ENCODE measurements around the gene OMA1. TPM values are rescaled to one million over a fixed set of nuclear protein-coding genes. Genes with fewer than 3 reads are reported as not detected.

OMA1 gene
- total RNA-seq, 2 donors from 2014 or later: 27.0 to 27.3 TPM

DNA sequence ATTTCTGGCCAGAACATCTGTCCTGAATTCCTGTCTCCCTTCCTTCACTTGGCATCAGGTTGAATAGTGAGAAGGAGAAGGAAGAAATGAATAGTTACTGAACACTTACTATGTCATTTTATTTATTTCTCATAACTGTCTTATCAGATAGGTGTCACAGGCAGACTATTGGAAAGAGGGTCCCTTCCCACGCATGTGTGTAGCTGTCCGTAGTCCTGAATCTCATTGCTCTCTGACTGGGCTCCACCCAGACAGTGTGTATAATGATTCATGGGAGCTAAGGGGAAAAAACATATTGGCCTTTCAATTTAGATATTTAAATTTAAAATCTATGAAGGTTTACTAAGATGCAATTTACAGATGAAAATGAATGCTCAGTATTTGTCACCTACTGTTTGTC, 86.1 kb downstream of the OMA1 start:
- H3K4me3 ChIP-seq: no peak overlapping the region
- no peak for DNase-seq (ENCODE audit: low spot score)
- TF ChIP-seq, protein P1, sequence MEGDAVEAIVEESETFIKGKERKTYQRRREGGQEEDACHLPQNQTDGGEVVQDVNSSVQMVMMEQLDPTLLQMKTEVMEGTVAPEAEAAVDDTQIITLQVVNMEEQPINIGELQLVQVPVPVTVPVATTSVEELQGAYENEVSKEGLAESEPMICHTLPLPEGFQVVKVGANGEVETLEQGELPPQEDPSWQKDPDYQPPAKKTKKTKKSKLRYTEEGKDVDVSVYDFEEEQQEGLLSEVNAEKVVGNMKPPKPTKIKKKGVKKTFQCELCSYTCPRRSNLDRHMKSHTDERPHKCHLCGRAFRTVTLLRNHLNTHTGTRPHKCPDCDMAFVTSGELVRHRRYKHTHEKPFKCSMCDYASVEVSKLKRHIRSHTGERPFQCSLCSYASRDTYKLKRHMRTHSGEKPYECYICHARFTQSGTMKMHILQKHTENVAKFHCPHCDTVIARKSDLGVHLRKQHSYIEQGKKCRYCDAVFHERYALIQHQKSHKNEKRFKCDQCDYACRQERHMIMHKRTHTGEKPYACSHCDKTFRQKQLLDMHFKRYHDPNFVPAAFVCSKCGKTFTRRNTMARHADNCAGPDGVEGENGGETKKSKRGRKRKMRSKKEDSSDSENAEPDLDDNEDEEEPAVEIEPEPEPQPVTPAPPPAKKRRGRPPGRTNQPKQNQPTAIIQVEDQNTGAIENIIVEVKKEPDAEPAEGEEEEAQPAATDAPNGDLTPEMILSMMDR (IDR thresholded peaks at IDR 0.05): no peak
- no peaks in the 10 kb centered on the region for H3K27me3 ChIP-seq
- H3K9me3 ChIP-seq: no peaks in the 10 kb centered on the region
- no peaks in the 10 kb centered on the region for H3K36me3 ChIP-seq
- no peaks in the 10 kb centered on the region for H3K4me1 ChIP-seq
- no peak overlapping the region for H3K27ac ChIP-seq

DNA sequence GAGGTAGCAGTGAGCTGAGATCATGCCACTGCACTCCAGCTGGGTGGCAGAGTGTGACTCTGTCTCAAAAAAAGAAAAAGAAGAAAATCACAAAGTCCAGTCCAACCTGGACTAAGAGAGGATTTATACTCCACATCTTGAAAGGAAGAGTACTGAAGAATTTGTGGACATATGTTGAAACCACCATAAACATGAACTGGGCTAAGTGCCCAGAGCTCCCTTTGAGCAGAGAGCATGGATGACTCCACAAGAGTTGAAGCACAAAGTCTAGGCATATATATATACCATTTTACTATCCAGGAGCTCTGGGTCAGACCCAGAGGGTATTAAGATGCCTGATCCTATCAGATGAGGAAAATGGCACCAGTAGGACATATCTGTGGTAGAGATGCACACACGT, 86.6 kb downstream of the OMA1 start:
- Histone ChIP-seq H3K36me3 (no peaks in the 10 kb centered on the region), H3K9me3 (no peaks in the 10 kb centered on the region), H3K27ac (no peak overlapping the region), H3K4me3 (no peak overlapping the region), H3K27me3 (no peaks in the 10 kb centered on the region), H3K4me1 (no peaks in the 10 kb centered on the region)
- TF ChIP-seq, protein P1 (IDR thresholded peaks at IDR 0.05): no peak
- DNase-seq (ENCODE audit: low spot score): no peak

DNA sequence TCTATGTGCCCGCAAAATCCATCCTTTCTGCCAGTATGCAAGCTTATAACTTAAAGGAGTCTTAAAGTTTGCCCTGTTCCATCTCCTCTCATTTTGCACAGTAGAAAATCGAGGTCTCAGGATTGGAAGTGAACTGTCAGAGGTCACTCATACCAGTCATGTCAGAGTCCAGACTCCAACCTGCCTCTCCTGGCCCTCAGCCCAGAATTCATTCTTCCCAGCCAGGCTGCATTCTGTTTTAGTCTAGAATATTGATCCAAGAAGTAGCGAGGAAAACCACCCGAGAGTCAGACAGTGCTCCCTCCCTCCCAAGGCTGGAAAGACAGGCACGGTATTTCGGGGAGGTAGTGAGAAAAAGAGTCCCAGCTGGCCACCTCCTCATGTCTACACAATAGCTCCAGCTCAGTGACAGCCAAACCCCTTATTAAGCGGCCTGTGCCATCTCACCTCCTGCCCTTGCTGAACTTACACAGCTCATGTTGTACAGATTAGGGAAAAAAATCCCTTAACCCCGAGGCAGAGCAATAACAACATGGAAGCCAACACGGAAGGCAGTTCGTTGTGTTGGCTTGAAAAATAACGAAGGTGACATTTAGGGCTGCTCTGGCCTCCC, 89.4 kb downstream of the OMA1 start:
- no peak for DNase-seq (ENCODE audit: low spot score)
- Histone ChIP-seq H3K4me1 (no peaks in the 10 kb centered on the region), H3K27ac (no peak overlapping the region), H3K9me3 (no peaks in the 10 kb centered on the region), H3K36me3 (no peaks in the 10 kb centered on the region), H3K27me3 (no peaks in the 10 kb centered on the region), H3K4me3 (no peak overlapping the region)
- TF ChIP-seq, protein P1 (IDR thresholded peaks at IDR 0.05): no peak

DNA sequence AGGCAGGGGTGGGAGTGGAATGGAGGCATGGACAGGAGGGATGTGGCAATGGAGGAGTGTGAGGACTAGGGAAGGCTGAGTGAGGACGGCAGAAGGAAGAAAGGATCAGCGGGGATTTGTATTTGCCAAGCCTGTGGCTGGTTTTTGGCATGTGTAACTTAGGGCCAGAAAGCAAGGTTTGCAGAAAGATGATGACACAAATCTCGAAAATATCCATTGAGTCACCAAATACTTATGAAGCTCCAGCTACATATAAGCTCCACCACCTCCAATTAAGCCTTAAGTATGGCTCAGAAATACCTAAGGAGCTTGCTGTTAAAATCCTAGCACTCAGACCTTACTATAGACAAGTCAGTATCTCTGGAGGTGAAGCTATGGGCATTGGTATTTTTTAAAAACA, 90.1 kb downstream of the OMA1 start:
- no peaks in the 10 kb centered on the region for H3K4me1 ChIP-seq
- H3K36me3 ChIP-seq: no peaks in the 10 kb centered on the region
- H3K27me3 ChIP-seq: no peaks in the 10 kb centered on the region
- no peak overlapping the region for H3K27ac ChIP-seq
- TF ChIP-seq, protein P1 (IDR thresholded peaks at IDR 0.05): no peak
- DNase-seq (ENCODE audit: low spot score): no peak
- H3K4me3 ChIP-seq: no peak overlapping the region
- no peaks in the 10 kb centered on the region for H3K9me3 ChIP-seq

DNA sequence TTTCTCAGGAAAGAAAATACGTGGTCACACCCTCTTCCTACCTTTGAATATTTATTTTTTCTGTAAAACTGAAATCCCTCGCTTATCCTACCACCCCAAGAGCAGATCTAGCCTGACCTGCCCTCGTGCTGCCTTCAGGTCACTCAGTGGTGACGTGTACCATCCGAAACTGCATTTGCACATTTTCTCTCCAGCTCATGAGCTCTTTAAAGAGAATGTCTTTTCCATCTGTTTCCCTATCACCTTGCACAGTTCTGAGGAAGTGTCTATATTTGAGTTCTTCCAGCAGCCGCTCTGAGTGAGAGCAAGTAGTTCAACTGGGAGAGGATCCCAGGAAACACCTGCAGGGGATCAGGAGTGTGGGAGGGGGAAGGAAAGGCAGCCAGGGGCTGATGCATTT, 91.7 kb downstream of the OMA1 start:
- no peaks in the 10 kb centered on the region for H3K36me3 ChIP-seq
- TF ChIP-seq, protein P1 (IDR thresholded peaks at IDR 0.05): no peak
- no peaks in the 10 kb centered on the region for H3K9me3 ChIP-seq
- no peak overlapping the region for H3K4me3 ChIP-seq
- no peak overlapping the region for H3K27ac ChIP-seq
- no peak for DNase-seq (ENCODE audit: low spot score)
- no peaks in the 10 kb centered on the region for H3K27me3 ChIP-seq
- H3K4me1 ChIP-seq: no peaks in the 10 kb centered on the region

DNA sequence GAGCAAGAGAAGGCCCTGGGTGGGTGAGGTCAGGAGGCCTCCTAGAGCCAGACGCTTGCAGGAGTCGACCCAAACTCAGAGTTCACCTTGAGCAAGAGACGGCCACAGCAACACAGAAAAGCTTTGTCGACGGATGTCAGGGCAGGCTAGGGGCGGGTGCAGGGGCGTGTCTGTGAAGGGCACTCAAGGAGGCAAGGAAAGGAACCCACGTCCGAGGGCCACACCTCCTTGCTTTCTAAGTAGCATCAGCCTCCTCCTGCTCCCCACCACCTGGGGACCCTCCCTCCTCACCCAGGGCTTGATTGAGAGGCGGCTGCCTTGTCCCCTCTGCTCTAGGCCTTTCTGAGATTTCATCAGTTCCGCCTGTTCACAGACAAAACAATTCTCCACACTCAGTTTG, 92.1 kb downstream of the OMA1 start:
- Histone ChIP-seq H3K27me3 (no peaks in the 10 kb centered on the region), H3K27ac (no peak overlapping the region), H3K4me3 (no peak overlapping the region), H3K36me3 (no peaks in the 10 kb centered on the region), H3K4me1 (no peaks in the 10 kb centered on the region), H3K9me3 (no peaks in the 10 kb centered on the region)
- TF ChIP-seq, protein P1 (IDR thresholded peaks at IDR 0.05): no peak
- no peak for DNase-seq (ENCODE audit: low spot score)
